Naive thymus-derived CD8-positive, alpha-beta T cell (primary cell): Measurements from ENCODE around the gene RETREG2. TPM values are rescaled to one million over a fixed set of nuclear protein-coding genes. Genes with fewer than 3 reads are reported as not detected.
A peak's percentile ranks its signal among the peaks of the same experiment; 100 is the strongest.

Source experiments
- ATAC-seq, 2 donors: fragments of 150-1000 bp; cut with Tn5 transposase in 1 of 2; sonication (Bioruptor Pico), chemical (Tn5 transposase) in 1 of 2; 1 replicate in 1 of 2; 2 replicates in 1 of 2; pipeline ENCODE4 v1.10.0; 2021; ENCODE audit warnings: mild to moderate bottlenecking in 2 of 2, moderate library complexity in 2 of 2
- POLR2A ChIA-PET: fragments of 350-600 bp; sonication (Branson Sonifier 250); formaldehyde crosslinking; loops from one replicate; lab custom pipeline; 2021; ENCODE audit warnings: antibody characterized with exemption; lab: Charles Lee
- DNase-seq, 10 donors: peaks; one replicate each; pipeline versions ENCODE4 v3.0.0 to v3.0.0-alpha.2; 2020 to 2022
- H3K27ac Mint-ChIP-seq, 10 donors: one replicate each; pipeline ENCODE4 v1.8.0; 2020 to 2022; ENCODE audit warnings: mild to moderate bottlenecking in 10 of 10, mixed read lengths in 10 of 10, moderate library complexity in 4 of 10, inconsistent platforms in 1 of 10
- H3K27me3 Mint-ChIP-seq, 5 donors: one replicate each; pipeline ENCODE4 v1.8.0; 2021 to 2022; ENCODE audit warnings: mixed read lengths in 5 of 5
- H3K36me3 Mint-ChIP-seq, 3 donors: one replicate each; pipeline ENCODE4 v1.8.0; 2020 to 2022; ENCODE audit warnings: mixed read lengths in 3 of 3, mild to moderate bottlenecking in 2 of 3, inconsistent platforms in 1 of 3
- H3K4me1 Mint-ChIP-seq, 4 donors: one replicate each; pipeline ENCODE4 v1.8.0; 2021 to 2022; ENCODE audit warnings: mixed read lengths in 4 of 4
- H3K4me3 Mint-ChIP-seq, 10 donors: one replicate each; pipeline ENCODE4 v1.8.0; 2020 to 2022; ENCODE audit warnings: mild to moderate bottlenecking in 10 of 10, mixed read lengths in 10 of 10, moderate library complexity in 6 of 10, inconsistent platforms in 1 of 10
- H3K9me3 Mint-ChIP-seq, 9 donors: one replicate each; pipeline ENCODE4 v1.8.0; 2020 to 2022; ENCODE audit warnings: mixed read lengths in 9 of 9, mild to moderate bottlenecking in 3 of 9, inconsistent platforms in 1 of 9, moderate library complexity in 1 of 9
- polyA plus RNA-seq, 3 donors: library from polyadenylated mRNA; unstranded; fragments of 300-500 nt; fragmentation: Illumina TruSeq; gene quantifications; one replicate each; pipeline ENCODE4 v1.2.3, GENCODE V29; 2021
- total RNA-seq, 8 experiments: library from RNA in 2 of 8; stranded (reverse) in 2 of 8; gene quantifications; one replicate each; pipeline ENCODE4 v1.2.3 and lab custom pipeline; 2021 to 2026

Gene RETREG2
- total and polyA plus RNA-seq, 5 experiments from 2014 or later, result 52.0 to 113 (median 64.3) TPM

DNA sequence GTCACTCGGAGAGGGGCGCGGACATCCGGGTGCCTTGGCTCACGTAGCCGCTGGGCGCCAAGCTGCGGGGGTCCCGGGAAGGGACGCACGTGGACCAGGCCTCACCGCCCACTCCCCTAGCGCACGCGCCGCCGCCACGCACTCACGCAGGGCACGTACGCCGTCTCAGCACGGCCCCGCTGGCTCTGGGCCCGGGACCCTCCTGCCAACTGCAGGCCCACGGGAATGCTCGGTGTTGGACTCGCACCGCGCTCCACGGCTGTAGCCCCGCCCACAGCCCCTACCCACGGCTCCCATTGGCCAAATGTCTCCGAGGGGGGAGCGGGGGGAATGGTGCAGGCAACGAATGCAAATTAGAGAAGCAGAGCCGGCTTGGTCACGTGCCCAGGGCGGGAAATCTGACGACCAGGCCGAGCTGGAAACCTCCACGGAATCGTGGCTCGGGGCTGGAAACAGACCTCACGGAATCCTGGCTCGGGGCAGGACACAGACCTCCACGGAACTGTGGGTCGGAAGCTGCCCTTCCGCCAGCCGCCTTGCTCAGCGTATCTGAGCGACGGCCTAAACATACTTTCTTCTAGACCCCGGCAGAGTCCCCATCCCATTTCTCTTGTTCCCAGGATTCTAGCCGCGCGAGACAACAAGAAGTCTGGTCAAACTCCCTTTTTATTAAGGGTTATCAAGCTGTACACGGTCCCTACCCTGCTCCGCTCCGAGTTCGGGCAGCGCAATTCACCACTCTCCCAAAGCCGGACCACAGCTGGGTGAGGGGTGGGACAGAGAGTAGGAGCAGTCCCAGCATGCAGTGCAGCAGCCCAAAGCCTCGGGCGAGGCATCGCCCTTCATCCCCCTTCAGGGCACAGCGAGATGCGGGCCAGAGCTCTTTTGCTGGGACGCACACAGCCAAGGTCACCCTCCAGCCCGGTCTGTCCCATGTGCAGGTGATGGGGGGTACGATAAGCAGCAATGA is 40.9 kb downstream of the RETREG2 start, which contains the start of gene ABCB6:
Gene ABCB6 (minus strand): TSS at position 227 of the 970 bp plus-strand sequence. CDS start 285 bp downstream, outside the sequence.
- no peaks in the 10 kb centered on the region for H3K9me3 Mint-ChIP-seq
- ATAC-seq, result peak; percentile 92

DNA sequence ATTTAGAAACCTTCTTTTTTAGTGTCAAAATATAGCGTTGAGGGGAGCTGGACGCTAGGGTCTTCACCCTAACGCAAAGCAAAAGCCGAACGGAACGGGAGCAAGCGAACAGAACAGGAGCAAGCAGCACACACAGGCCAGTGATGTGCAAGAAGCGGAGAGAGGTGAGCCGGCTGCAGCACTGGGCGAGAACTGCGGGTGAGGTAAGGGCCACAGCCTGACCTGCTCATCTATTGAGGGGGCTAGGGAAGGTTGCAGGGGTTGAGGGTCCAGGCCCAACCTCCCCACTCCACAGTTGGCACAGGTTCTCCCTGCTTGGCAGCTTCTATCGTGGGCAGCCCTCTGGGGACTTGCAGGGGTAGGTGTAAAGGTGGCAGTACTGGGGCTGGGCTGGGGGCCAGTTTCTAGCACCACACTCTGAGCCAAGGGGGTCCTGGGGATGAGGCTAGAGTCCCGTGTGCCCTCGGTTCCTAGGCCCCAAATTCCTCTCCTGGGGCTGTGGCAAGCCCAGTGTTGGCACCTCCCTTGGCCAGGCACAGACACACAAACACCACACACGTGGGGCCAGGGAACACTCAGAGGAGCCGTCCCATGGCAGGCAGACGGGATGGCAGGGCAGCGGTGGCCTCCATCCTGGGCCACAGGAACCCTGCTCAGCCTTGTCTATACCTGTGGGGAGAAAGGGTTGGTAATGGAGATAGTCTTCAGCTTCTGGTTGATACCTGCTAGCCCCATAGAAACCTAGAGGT is 41.9 kb downstream of the RETREG2 start:
- peaks cover 19 to 35% (median 30%) of the 10 kb centered on the region in 4 donors for H3K4me1 Mint-ChIP-seq
- H3K4me3 Mint-ChIP-seq, result peak overlapping the region in 9 of 10 donors; percentile 4 to 91 (median 53)

More for the DNA sequence above, 40.9 kb downstream of the RETREG2 start, which contains the start of gene ABCB6:
- POLR2A ChIA-PET, result interaction anchor here (0.6 to 5.0 kb wide), 11 partner anchors 9 to 965 kb away, joined by 3 to 62 read pairs (median 6); partner anchors contain the start of genes ANKZF1, ATG9A, CNPPD1 and DNAJB2
- Mint-ChIP-seq H3K27ac (peak within 1 kb of the TSS; percentile 17 to 89 (median 82)), H3K4me3 (peak within 1 kb of the TSS; percentile 75 to 91 (median 82)), H3K4me1 (peaks cover 17 to 31% (median 26%) of the 10 kb centered on the region in 4 donors), H3K27me3 (no peaks in the 10 kb centered on the region), H3K36me3 (peaks cover 0 to 48% (median 11%) of the 10 kb centered on the region in 3 donors)
- peak; percentile 74 to 94 (median 84) for DNase-seq

GRCh38 chr2:219220652-219221402 is 42.8 kb downstream of the RETREG2 start:
- peak overlapping the region in 1 of 10 donors; percentile 75 for H3K4me3 Mint-ChIP-seq
- H3K27ac Mint-ChIP-seq, result peak overlapping the region in 1 of 10 donors; percentile 34
- ATAC-seq, result no peak
- peaks cover 4 to 56% (median 21%) of the 10 kb centered on the region in 3 donors for H3K36me3 Mint-ChIP-seq
- no peaks in the 10 kb centered on the region for H3K9me3 Mint-ChIP-seq
- no peaks in the 10 kb centered on the region for H3K27me3 Mint-ChIP-seq
- DNase-seq, result no peak
- peaks cover 19 to 40% (median 32%) of the 10 kb centered on the region in 4 donors for H3K4me1 Mint-ChIP-seq
- POLR2A ChIA-PET, result interaction anchor here (1.4 to 3.9 kb wide), 3 partner anchors 9 to 30 kb away, joined by 7 to 62 read pairs (median 9); partner anchors contain the start of genes ANKZF1, ATG9A, TUBA4A and TUBA4B

More for the DNA sequence above, 41.9 kb downstream of the RETREG2 start:
- POLR2A ChIA-PET, result interaction anchor here (1.4 to 5.0 kb wide), 6 partner anchors 8 to 43 kb away, joined by 7 to 62 read pairs (median 24); partner anchors contain the start of genes ANKZF1, ATG9A, CNPPD1 and GLB1L
- Mint-ChIP-seq H3K27me3 (no peaks in the 10 kb centered on the region), H3K9me3 (no peaks in the 10 kb centered on the region), H3K36me3 (peaks cover 4 to 48% (median 16%) of the 10 kb centered on the region in 3 donors), H3K27ac (peak overlapping the region in 5 of 10 donors; percentile 14 to 89 (median 52))
- no peak for ATAC-seq
- no peak for DNase-seq

- Mint-ChIP-seq H3K27ac (peak overlapping the region in 1 of 10 donors; percentile 71), H3K4me1 (peaks cover 15 to 39% (median 31%) of the 10 kb centered on the region in 4 donors), H3K27me3 (no peaks in the 10 kb centered on the region), H3K9me3 (no peaks in the 10 kb centered on the region), H3K4me3 (no peak overlapping the region), H3K36me3 (peaks cover 4 to 66% (median 21%) of the 10 kb centered on the region in 3 donors)
- DNase-seq, result no peak
- ATAC-seq, result no peak
- POLR2A ChIA-PET, result interaction anchor here (1.0 to 2.1 kb wide), 4 partner anchors 16 to 46 kb away, joined by 4 to 9 read pairs (median 6); partner anchors contain the start of gene GLB1L
Observed at GRCh38 chr2:219221957-219222518, 44.0 kb downstream of the RETREG2 start.

- POLR2A ChIA-PET, result interaction anchor here (1.1 to 1.8 kb wide), 4 partner anchors 13 to 71 kb away, joined by 3 to 6 read pairs (median 4); partner anchors contain the start of gene CNPPD1
- Mint-ChIP-seq H3K27ac (no peak overlapping the region), H3K4me1 (peaks cover 14 to 47% (median 37%) of the 10 kb centered on the region in 4 donors), H3K36me3 (peaks cover 4 to 69% (median 24%) of the 10 kb centered on the region in 3 donors), H3K9me3 (no peaks in the 10 kb centered on the region), H3K4me3 (no peak overlapping the region), H3K27me3 (no peaks in the 10 kb centered on the region)
- DNase-seq (no peak), ATAC-seq (no peak)
Observed at GRCh38 chr2:219223831-219224610, 45.9 kb downstream of the RETREG2 start.

- Mint-ChIP-seq H3K4me3 (no peak overlapping the region), H3K4me1 (peaks cover 20 to 45% (median 39%) of the 10 kb centered on the region in 4 donors), H3K27me3 (no peaks in the 10 kb centered on the region), H3K36me3 (peaks cover 4 to 68% (median 22%) of the 10 kb centered on the region in 3 donors), H3K27ac (peak overlapping the region in 3 of 10 donors; percentile 17 to 51 (median 27)), H3K9me3 (no peaks in the 10 kb centered on the region)
- ATAC-seq (no peak), DNase-seq (no peak)
- POLR2A ChIA-PET, result interaction anchor here (1.8 to 20.8 kb wide), 2 partner anchors 24 to 49 kb away, joined by 6 to 591 read pairs; partner anchors contain the start of genes CNPPD1, GLB1L, STK16 and TUBA4A
Observed at GRCh38 chr2:219225350-219225749, 47.3 kb downstream of the RETREG2 start.

- peaks cover 24 to 68% (median 57%) of the 10 kb centered on the region in 4 donors for H3K4me1 Mint-ChIP-seq
- no peaks in the 10 kb centered on the region for H3K9me3 Mint-ChIP-seq
Observed at GRCh38 chr2:219228041-219228910, 50.2 kb downstream of the RETREG2 start.

GRCh38 chr2:219228911-219229304 is 50.8 kb downstream of the RETREG2 start:
- Mint-ChIP-seq H3K36me3 (peaks cover 4 to 60% (median 24%) of the 10 kb centered on the region in 3 donors), H3K27ac (peak overlapping the region in 9 of 10 donors; percentile 56 to 96 (median 85)), H3K4me1 (peaks cover 25 to 73% (median 60%) of the 10 kb centered on the region in 4 donors), H3K4me3 (peak overlapping the region; percentile 82 to 99 (median 86)), H3K9me3 (no peaks in the 10 kb centered on the region), H3K27me3 (no peaks in the 10 kb centered on the region)
- ATAC-seq (peak in 1 of 2 donors; percentile 16), DNase-seq (peak in 1 of 10 donors; percentile 25)
- POLR2A ChIA-PET, result interaction anchor here (0.6 to 20.8 kb wide), 20 partner anchors 8 to 999 kb away, joined by 3 to 591 read pairs (median 6); partner anchors contain the start of genes ABCB6, CNPPD1, DNAJB2 and DNPEP

More at GRCh38 chr2:219228041-219228910, 50.2 kb downstream of the RETREG2 start:
- POLR2A ChIA-PET, result interaction anchor here (0.6 to 20.8 kb wide), 11 partner anchors 10 to 159 kb away, joined by 3 to 591 read pairs (median 14); partner anchors contain the start of genes ABCB6, CNPPD1, DNAJB2 and DNPEP
- Mint-ChIP-seq H3K4me3 (peak overlapping the region; percentile 82 to 99 (median 86)), H3K27ac (peak overlapping the region; percentile 48 to 96 (median 84)), H3K27me3 (no peaks in the 10 kb centered on the region), H3K36me3 (peaks cover 4 to 60% (median 21%) of the 10 kb centered on the region in 3 donors)
- DNase-seq (no peak), ATAC-seq (no peak)
